ENCODE results near the gene SVOP.

- no peak for TF ChIP-seq MAZ (IDR thresholded peaks at IDR 0.05; ENCODE audit: borderline replicate concordance, low read depth, low read length)
- TF ChIP-seq POLR2A (IDR thresholded peaks at IDR 0.05; ENCODE audit: low read depth, low read length), result no peak
- no peak for TF ChIP-seq CEBPB (IDR thresholded peaks at IDR 0.05; ENCODE audit: low read depth, low read length)
Observed at GRCh38 chr12:108948367-108948766, 72.5 kb downstream of the SVOP start.
